Ecto neural progenitor cell (in vitro differentiated cells): ENCODE results near the gene CLSTN2.

Source experiments
- DNase-seq: peaks from one replicate; pipeline ENCODE4 v3.0.0-alpha.2; 2018; ENCODE audit warnings: low spot score

Gene CLSTN2

GRCh38 chr3:140378571-140379340 lies 443.8 kb downstream of the CLSTN2 start:
- DNase-seq = no peak

GRCh38 chr3:140384028-140384771 lies 449.2 kb downstream of the CLSTN2 start:
- DNase-seq = no peak

GRCh38 chr3:140384876-140385275 lies 449.9 kb downstream of the CLSTN2 start:
- no peak for DNase-seq

- DNase-seq = no peak
Measured at GRCh38 chr3:140386357-140387100, 451.5 kb downstream of the CLSTN2 start.

- no peak for DNase-seq
Measured at GRCh38 chr3:140387244-140387643, 452.3 kb downstream of the CLSTN2 start.

- DNase-seq = no peak
Measured at GRCh38 chr3:140388202-140388922, 453.4 kb downstream of the CLSTN2 start.

GRCh38 chr3:140391061-140391460 lies 456.1 kb downstream of the CLSTN2 start:
- no peak for DNase-seq

- no peak for DNase-seq
Measured at GRCh38 chr3:140394488-140395133, 459.6 kb downstream of the CLSTN2 start.

- no peak for DNase-seq
Measured at GRCh38 chr3:140395134-140396075, 460.4 kb downstream of the CLSTN2 start.

GRCh38 chr3:140396110-140396509 lies 461.1 kb downstream of the CLSTN2 start:
- DNase-seq = no peak

- no peak for DNase-seq
Measured at GRCh38 chr3:140397847-140398246, 462.9 kb downstream of the CLSTN2 start.

GRCh38 chr3:140398387-140398786 lies 463.4 kb downstream of the CLSTN2 start:
- no peak for DNase-seq

- no peak for DNase-seq
Measured at GRCh38 chr3:140399871-140400270, 464.9 kb downstream of the CLSTN2 start.

- no peak for DNase-seq
Measured at GRCh38 chr3:140403079-140403478, 468.1 kb downstream of the CLSTN2 start.

GRCh38 chr3:140403608-140404007 lies 468.6 kb downstream of the CLSTN2 start:
- no peak for DNase-seq

GRCh38 chr3:140406655-140407054 lies 471.7 kb downstream of the CLSTN2 start:
- no peak for DNase-seq

GRCh38 chr3:140408252-140408651 lies 473.3 kb downstream of the CLSTN2 start:
- DNase-seq = no peak

- no peak for DNase-seq
Measured at GRCh38 chr3:140416666-140417065, 481.7 kb downstream of the CLSTN2 start.

GRCh38 chr3:140420621-140421357 lies 485.8 kb downstream of the CLSTN2 start:
- no peak for DNase-seq

GRCh38 chr3:140421884-140422283 lies 486.9 kb downstream of the CLSTN2 start:
- no peak for DNase-seq
